Measurements from ENCODE around the gene HOXB2. TPM values are rescaled to one million over a fixed set of nuclear protein-coding genes. Genes with fewer than 3 reads are reported as not detected.

Gene HOXB2
- total RNA-seq, 2 experiments from 2014 or later: 7.4 to 7.7 TPM

GRCh38 chr17:48574505-48575065 lies 29.7 kb upstream of the HOXB2 start:
- Mint-ChIP-seq H3K36me3 (peaks cover 2% of the 10 kb centered on the region), H3K9me3 (no peaks in the 10 kb centered on the region), H3K27ac (no peak overlapping the region), H3K4me1 (peaks cover 19% of the 10 kb centered on the region), H3K4me3 (no peak overlapping the region), H3K27me3 (peaks cover 23% of the 10 kb centered on the region)
- no peak for DNase-seq

GRCh38 chr17:48571826-48572417 lies 27.0 kb upstream of the HOXB2 start:
- Mint-ChIP-seq H3K9me3 (no peaks in the 10 kb centered on the region), H3K36me3 (peaks cover 2% of the 10 kb centered on the region), H3K27me3 (peaks cover 7% of the 10 kb centered on the region), H3K4me3 (no peak overlapping the region), H3K4me1 (peaks cover 5% of the 10 kb centered on the region), H3K27ac (no peak overlapping the region)
- no peak for DNase-seq

- peaks cover 3% of the 10 kb centered on the region for H3K4me1 Mint-ChIP-seq
- peaks cover 2% of the 10 kb centered on the region for H3K36me3 Mint-ChIP-seq
- no peaks in the 10 kb centered on the region for H3K9me3 Mint-ChIP-seq
- H3K27me3 Mint-ChIP-seq: peaks cover 3% of the 10 kb centered on the region
- no peak overlapping the region for H3K4me3 Mint-ChIP-seq
- no peak overlapping the region for H3K27ac Mint-ChIP-seq
- no peak for DNase-seq
Measured at GRCh38 chr17:48571024-48571818, 26.3 kb upstream of the HOXB2 start.

- no peaks in the 10 kb centered on the region for H3K4me1 Mint-ChIP-seq
- H3K9me3 Mint-ChIP-seq: no peaks in the 10 kb centered on the region
- no peak overlapping the region for H3K27ac Mint-ChIP-seq
- no peaks in the 10 kb centered on the region for H3K36me3 Mint-ChIP-seq
- no peak overlapping the region for H3K4me3 Mint-ChIP-seq
- DNase-seq: no peak
- peaks cover 3% of the 10 kb centered on the region for H3K27me3 Mint-ChIP-seq
Measured at GRCh38 chr17:48570325-48571023, 25.6 kb upstream of the HOXB2 start.

GRCh38 chr17:48569674-48570324 lies 24.9 kb upstream of the HOXB2 start:
- H3K36me3 Mint-ChIP-seq: no peaks in the 10 kb centered on the region
- peaks cover 3% of the 10 kb centered on the region for H3K27me3 Mint-ChIP-seq
- DNase-seq: no peak
- no peak overlapping the region for H3K27ac Mint-ChIP-seq
- H3K4me3 Mint-ChIP-seq: no peak overlapping the region
- no peaks in the 10 kb centered on the region for H3K9me3 Mint-ChIP-seq
- no peaks in the 10 kb centered on the region for H3K4me1 Mint-ChIP-seq

- no peaks in the 10 kb centered on the region for H3K36me3 Mint-ChIP-seq
- H3K27me3 Mint-ChIP-seq: peaks cover 1% of the 10 kb centered on the region
- no peak overlapping the region for H3K4me3 Mint-ChIP-seq
- H3K9me3 Mint-ChIP-seq: no peaks in the 10 kb centered on the region
- no peak overlapping the region for H3K27ac Mint-ChIP-seq
- no peak for DNase-seq
- no peaks in the 10 kb centered on the region for H3K4me1 Mint-ChIP-seq
Measured at GRCh38 chr17:48569240-48569582, 24.3 kb upstream of the HOXB2 start.

- Mint-ChIP-seq H3K4me3 (peak overlapping the region; percentile 9), H3K9me3 (no peaks in the 10 kb centered on the region)
- no peak for DNase-seq
Measured at GRCh38 chr17:48568499-48569239, 23.8 kb upstream of the HOXB2 start.

GRCh38 chr17:48567646-48568354 lies 22.9 kb upstream of the HOXB2 start:
- Mint-ChIP-seq H3K27me3 (peaks cover 9% of the 10 kb centered on the region), H3K9me3 (no peaks in the 10 kb centered on the region), H3K4me1 (peaks cover 1% of the 10 kb centered on the region), H3K36me3 (no peaks in the 10 kb centered on the region), H3K4me3 (no peak overlapping the region), H3K27ac (no peak overlapping the region)
- DNase-seq: no peak

More at GRCh38 chr17:48568499-48569239, 23.8 kb upstream of the HOXB2 start:
- H3K36me3 Mint-ChIP-seq: no peaks in the 10 kb centered on the region
- no peak overlapping the region for H3K27ac Mint-ChIP-seq
- peaks cover 1% of the 10 kb centered on the region for H3K4me1 Mint-ChIP-seq
- peaks cover 3% of the 10 kb centered on the region for H3K27me3 Mint-ChIP-seq

- peaks cover 1% of the 10 kb centered on the region for H3K4me1 Mint-ChIP-seq
- H3K36me3 Mint-ChIP-seq: no peaks in the 10 kb centered on the region
- H3K9me3 Mint-ChIP-seq: no peaks in the 10 kb centered on the region
- no peak overlapping the region for H3K4me3 Mint-ChIP-seq
- H3K27ac Mint-ChIP-seq: no peak overlapping the region
- H3K27me3 Mint-ChIP-seq: peaks cover 14% of the 10 kb centered on the region
- DNase-seq: no peak
Measured at GRCh38 chr17:48567209-48567608, 22.3 kb upstream of the HOXB2 start.

- H3K9me3 Mint-ChIP-seq: no peaks in the 10 kb centered on the region
- no peak overlapping the region for H3K27ac Mint-ChIP-seq
- H3K4me1 Mint-ChIP-seq: peaks cover 2% of the 10 kb centered on the region
- no peak for DNase-seq
- peaks cover 14% of the 10 kb centered on the region for H3K27me3 Mint-ChIP-seq
- no peaks in the 10 kb centered on the region for H3K36me3 Mint-ChIP-seq
- no peak overlapping the region for H3K4me3 Mint-ChIP-seq
Measured at GRCh38 chr17:48566717-48567116, 21.8 kb upstream of the HOXB2 start.

- H3K4me3 Mint-ChIP-seq: no peak overlapping the region
- H3K9me3 Mint-ChIP-seq: no peaks in the 10 kb centered on the region
- H3K27me3 Mint-ChIP-seq: peaks cover 14% of the 10 kb centered on the region
- H3K27ac Mint-ChIP-seq: no peak overlapping the region
- DNase-seq: no peak
- H3K36me3 Mint-ChIP-seq: no peaks in the 10 kb centered on the region
- H3K4me1 Mint-ChIP-seq: peaks cover 8% of the 10 kb centered on the region
Measured at GRCh38 chr17:48565925-48566710, 21.2 kb upstream of the HOXB2 start.

- Mint-ChIP-seq H3K27me3 (peaks cover 14% of the 10 kb centered on the region), H3K4me1 (peaks cover 9% of the 10 kb centered on the region), H3K9me3 (no peaks in the 10 kb centered on the region), H3K36me3 (no peaks in the 10 kb centered on the region), H3K4me3 (no peak overlapping the region), H3K27ac (no peak overlapping the region)
- no peak for DNase-seq
Measured at GRCh38 chr17:48565022-48565554, 20.2 kb upstream of the HOXB2 start.
